AG09309 (cell line): ENCODE data around the gene RAB8A.
"Not testable (repeated sequence)": the region's sequence is repeated elsewhere in the genome, so short reads cannot be mapped to it uniquely, and the experiment has no call there.

Source experiments
- DNase-seq: peaks from one replicate; pipeline ENCODE4 v3.0.0-alpha.2; 2010; ENCODE audit warnings: low read depth
- H3K4me3 ChIP-seq: 2 replicates; pipeline ENCODE4 v1.5.1; 2011; ENCODE audit warnings: mild to moderate bottlenecking, low read depth, low read length, moderate library complexity; ENCODE audit not compliant: control insufficient read depth
- CTCF ChIP-seq: IDR thresholded peaks from 2 replicates; pipeline ENCODE4 v1.5.1; 2011; ENCODE audit warnings: mild to moderate bottlenecking, low read depth, low read length, inconsistent platforms; ENCODE audit not compliant: insufficient read depth, control insufficient read depth; ENCODE audit errors: missing control alignments

The RAB8A gene

GRCh38 chr19:16078759-16079707 is 32.7 kb upstream of the RAB8A start:
- peak; percentile 96 for DNase-seq
- peak overlapping the region; percentile 79 for H3K4me3 ChIP-seq
- TF ChIP-seq CTCF, result no peak

DNA sequence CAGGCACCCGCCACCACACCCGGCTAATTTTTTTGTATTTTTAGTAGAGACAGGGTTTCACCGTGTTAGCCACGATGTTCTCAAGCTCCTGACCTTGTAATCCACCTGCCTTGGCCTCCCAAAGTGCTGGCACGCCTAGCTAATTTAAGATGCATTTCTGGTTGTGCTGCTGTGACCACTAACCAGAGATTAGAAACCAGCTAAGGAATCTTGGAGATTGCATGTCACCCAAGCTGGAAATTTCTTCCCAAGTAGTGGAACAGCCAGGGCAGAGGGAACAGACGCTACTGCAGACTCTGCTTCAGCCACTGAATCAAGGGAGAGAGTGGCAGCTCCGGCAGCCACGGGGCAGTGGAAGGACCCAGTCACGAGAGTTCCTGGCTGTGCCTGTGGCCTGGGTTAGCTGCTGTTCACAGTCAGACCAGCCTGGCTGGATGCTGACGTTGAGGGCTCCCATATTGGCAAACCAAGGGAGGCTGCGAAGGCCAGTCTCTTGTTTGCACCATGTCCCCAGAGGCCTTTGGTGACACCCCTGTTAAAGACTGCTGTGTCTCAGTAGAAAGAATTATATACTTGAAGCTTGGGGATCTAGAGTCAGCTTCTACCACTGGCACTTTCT is 27.5 kb upstream of the RAB8A start:
- DNase-seq, result no peak
- no peak for TF ChIP-seq CTCF
- no peak overlapping the region for H3K4me3 ChIP-seq

- H3K4me3 ChIP-seq, result no peak overlapping the region
- DNase-seq, result no peak
- no peak for TF ChIP-seq CTCF
These were observed 26.6 kb upstream of the RAB8A start for GRCh38 chr19:16085115-16085514.

GRCh38 chr19:16087404-16087803 is 24.3 kb upstream of the RAB8A start:
- DNase-seq, H3K4me3 ChIP-seq: not testable (repeated sequence)

DNA sequence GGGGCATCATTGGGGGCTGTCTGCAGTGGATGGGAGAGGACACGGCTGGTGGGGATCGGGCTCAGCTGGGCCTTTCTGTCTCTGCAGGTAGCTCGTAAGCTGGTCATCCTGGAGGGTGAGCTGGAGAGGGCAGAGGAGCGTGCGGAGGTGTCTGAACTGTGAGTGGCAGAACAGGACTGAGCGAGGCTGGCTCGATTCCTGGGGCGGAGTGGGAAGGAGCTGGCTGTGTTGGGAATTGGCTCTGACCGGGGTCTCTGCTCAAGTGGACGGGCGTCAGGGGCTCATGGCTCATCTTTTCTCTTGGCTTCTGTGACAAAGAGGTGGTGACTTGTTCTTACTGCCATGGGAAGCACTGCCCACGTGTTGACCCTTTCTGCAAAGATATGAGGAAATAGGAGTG is 23.7 kb upstream of the RAB8A start:
- no peak overlapping the region for H3K4me3 ChIP-seq
- no peak for TF ChIP-seq CTCF
- no peak for DNase-seq

- H3K4me3 ChIP-seq, result no peak overlapping the region
- no peak for TF ChIP-seq CTCF
- no peak for DNase-seq
These were observed 23.2 kb upstream of the RAB8A start for GRCh38 chr19:16088351-16089009.

DNA sequence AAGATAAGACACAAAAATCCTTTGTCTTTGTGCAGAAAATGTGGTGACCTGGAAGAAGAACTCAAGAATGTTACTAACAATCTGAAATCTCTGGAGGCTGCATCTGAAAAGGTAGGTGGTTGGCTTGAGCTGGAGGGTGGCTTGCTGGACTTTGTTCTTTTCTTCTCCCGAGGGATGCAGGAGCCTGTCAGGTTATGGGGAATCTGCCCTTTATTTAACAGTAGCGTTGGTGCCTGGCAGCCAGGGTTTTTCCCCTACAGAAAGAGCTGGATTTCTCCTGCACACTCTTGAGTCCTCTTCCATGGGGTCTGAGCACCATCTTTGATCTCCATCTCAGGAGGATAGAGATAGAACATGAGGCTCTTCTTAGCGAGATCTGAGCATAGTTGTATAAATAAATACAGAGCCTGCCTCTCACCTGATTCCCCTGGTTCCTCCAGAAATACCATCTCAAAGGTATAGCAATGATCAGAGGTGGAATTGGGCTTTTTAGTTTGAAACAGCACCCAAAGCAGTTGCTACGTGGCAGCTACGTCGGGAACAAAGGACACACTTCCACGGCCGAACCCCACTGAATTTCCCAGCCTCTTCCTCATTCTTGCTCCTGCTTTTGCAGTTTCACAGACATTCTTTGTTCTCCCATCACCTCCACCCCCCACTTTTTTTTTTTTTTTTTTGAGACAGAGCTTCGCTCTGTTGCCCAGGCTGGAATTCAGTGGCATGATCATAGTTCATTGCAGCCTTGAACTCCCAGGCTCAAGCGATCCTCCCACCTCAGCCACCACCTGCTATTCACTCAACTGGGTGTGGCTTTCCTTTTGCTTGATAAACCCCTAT is 22.5 kb upstream of the RAB8A start:
- TF ChIP-seq CTCF, result no peak
- no peak for DNase-seq
- H3K4me3 ChIP-seq, result no peak overlapping the region
